Astrocyte (in vitro differentiated cells and primary cell): ENCODE measurements around the gene TRMT61A.

Experiments
- EZH2 ChIP-seq: IDR thresholded peaks from 2 replicates; pipeline ENCODE4 v1.6.1; 2012; ENCODE audit warnings: mild to moderate bottlenecking, low read length, inconsistent platforms; ENCODE audit not compliant: insufficient read depth
- TF ChIP-seq, protein P1 (sequence below): IDR thresholded peaks from 2 replicates; pipeline ENCODE4 v1.5.1; 2011; ENCODE audit warnings: low read depth, mild to moderate bottlenecking, inconsistent platforms, low read length, moderate library complexity; ENCODE audit not compliant: insufficient read depth

DNA sequence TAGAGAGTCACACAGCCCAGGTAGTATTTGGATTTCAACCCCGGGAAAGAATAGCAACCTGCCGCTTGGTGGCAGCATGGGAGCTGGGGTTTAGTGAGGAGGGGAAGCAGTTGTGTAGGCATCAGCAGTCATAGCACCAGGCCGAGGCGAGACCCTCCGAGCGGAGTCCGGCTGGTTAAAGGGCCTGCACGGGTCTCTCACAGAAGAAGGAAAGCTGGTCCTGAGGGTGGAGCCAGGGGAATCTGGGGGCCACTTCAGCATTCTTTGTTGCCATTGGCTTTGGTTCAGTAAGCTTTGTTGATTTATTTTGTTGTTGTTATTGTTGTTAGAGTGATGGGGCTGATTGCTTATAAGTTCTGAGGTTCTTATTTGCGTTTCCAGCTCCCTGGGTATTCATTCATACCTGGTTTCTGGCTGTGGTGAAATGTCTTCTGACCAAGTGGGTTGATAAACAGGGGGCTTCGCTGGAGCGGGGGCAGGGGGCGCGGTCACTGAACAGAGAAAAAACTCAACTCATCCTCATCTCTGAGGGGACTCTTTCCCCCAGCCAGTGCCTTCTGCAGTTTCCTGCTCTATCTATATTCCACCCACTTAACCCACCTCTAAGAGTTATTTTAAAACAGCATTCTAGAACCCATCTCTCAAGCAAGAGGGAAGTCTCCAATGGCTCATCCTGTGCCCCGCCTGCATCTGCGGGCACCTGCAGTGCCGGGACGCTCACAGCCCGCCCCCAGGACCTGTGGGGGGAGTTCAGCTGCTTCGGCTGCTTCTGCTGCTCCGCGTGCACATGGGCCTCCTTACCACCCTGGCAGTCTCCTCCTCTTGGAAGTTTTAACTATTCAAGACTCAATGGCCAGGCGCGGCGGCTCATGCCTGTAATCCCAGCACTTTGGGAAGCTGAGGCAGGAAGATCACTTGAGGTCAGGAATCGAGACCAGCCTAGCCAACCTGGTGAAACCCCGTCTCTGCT, 18.0 kb upstream of the TRMT61A start:
- TF ChIP-seq, protein P1, sequence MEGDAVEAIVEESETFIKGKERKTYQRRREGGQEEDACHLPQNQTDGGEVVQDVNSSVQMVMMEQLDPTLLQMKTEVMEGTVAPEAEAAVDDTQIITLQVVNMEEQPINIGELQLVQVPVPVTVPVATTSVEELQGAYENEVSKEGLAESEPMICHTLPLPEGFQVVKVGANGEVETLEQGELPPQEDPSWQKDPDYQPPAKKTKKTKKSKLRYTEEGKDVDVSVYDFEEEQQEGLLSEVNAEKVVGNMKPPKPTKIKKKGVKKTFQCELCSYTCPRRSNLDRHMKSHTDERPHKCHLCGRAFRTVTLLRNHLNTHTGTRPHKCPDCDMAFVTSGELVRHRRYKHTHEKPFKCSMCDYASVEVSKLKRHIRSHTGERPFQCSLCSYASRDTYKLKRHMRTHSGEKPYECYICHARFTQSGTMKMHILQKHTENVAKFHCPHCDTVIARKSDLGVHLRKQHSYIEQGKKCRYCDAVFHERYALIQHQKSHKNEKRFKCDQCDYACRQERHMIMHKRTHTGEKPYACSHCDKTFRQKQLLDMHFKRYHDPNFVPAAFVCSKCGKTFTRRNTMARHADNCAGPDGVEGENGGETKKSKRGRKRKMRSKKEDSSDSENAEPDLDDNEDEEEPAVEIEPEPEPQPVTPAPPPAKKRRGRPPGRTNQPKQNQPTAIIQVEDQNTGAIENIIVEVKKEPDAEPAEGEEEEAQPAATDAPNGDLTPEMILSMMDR = no peak
- no peak for TF ChIP-seq EZH2
